Colonic mucosa (tissue), 4 donors: ENCODE measurements around the gene TMEM135. TPM values are rescaled to one million over a fixed set of nuclear protein-coding genes. Genes with fewer than 3 reads are reported as not detected.
A peak's percentile ranks its signal among the peaks of the same experiment; 100 is the strongest.
"Not testable (repeated sequence)": the region's sequence is repeated elsewhere in the genome, so short reads cannot be mapped to it uniquely, and the experiment has no call there.

Experiments used
- DNase-seq: peaks from one replicate; pipeline ENCODE4 v3.0.0-alpha.2; 2020
- H3K27ac ChIP-seq: fragments of 200-600 bp; one replicate; pipeline ENCODE4 v1.8.0; 2021
- H3K27me3 ChIP-seq: fragments of 200-600 bp; one replicate; pipeline ENCODE4 v1.8.0; 2021
- H3K36me3 ChIP-seq: fragments of 200-600 bp; one replicate; pipeline ENCODE4 v1.8.0; 2021
- H3K4me1 ChIP-seq: fragments of 200-600 bp; one replicate; pipeline ENCODE4 v1.8.0; 2021; ENCODE audit warnings: mild to moderate bottlenecking
- H3K4me3 ChIP-seq: fragments of 200-600 bp; one replicate; pipeline ENCODE4 v1.8.0; 2021
- H3K9ac ChIP-seq, 2 donors: one replicate each; pipeline ENCODE4 v1.7.0; 2013; ENCODE audit warnings: control low read depth in 2 of 2, low read depth in 2 of 2, low read length in 2 of 2
- H3K9me3 ChIP-seq: fragments of 200-600 bp; one replicate; pipeline ENCODE4 v1.8.0; 2021
- intact Hi-C: fragments of 100-400 bp; cut with DNase I; formaldehyde crosslinking; loops from one replicate; pipeline ENCODE4 v1.14.1; 2022
- total RNA-seq, 2 donors: library from RNA; stranded (reverse); fragmentation: NEBNext Ultra II Directional in 1 of 2; extraction: Animal tissue kit (Norgen Biotek cat#: 25700) in 1 of 2; gene quantifications; one replicate each; pipeline ENCODE4 v1.2.1, GENCODE V29; 2021
- TF ChIP-seq, protein P1 (sequence below): fragments of 200-600 bp; IDR thresholded peaks from one replicate; pipeline ENCODE4 v1.8.0; 2022; ENCODE audit warnings: antibody characterized with exemption, mild to moderate bottlenecking
- donor health status: healthy.
- donor health status: DM: no; HTN: no; CAD: no.
- donor health status: DM: no; HTN: no; CAD: no.

TMEM135 gene
- 10 to 100 TPM; 28.8 to 41.4 TPM for total RNA-seq

DNA sequence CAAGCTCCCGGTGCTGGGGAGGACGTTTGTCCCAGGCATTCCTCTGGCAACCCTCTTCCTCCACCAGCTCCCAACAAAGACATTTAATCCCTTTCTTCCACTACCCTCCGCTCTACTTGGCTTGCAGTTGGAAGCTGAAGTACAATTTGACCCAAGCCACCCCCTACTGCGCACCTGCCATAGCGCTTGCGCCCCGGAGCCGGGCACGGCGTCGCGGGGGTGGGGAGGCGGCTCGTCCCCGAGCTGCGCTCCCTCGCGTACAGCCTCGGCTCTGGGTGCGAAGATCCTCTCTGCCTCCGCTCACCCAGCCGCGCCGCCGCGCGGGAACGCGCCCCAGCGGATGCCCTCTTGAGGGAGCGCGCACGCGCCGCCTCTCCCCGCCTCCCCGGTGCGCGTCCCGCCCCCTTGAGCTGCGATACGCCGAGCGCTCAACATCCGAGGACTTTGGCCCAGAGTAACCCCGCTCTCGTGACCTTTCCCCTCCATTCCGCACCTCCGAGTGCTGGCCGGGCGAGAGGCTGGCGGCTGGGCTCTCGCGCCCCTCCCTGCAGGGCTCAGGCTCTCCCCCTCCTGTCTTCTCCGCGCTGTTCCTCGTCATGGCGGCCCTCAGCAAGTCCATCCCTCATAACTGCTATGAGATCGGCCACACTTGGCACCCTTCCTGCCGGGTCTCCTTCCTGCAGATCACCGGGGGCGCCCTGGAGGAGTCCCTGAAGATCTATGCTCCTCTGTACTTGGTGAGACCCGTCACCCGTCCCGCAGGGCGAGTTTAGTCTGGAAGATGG, at the start of gene TMEM135:
Gene TMEM135, plus strand, starts transcription at position 485 of the 785 bp plus-strand sequence. Its CDS starts 112 bp downstream, at position 597.
- H3K9ac ChIP-seq, result peak within 1 kb of the TSS; percentile 89 to 95
- no peaks in the 10 kb centered on the region for H3K36me3 ChIP-seq
- no peaks in the 10 kb centered on the region for H3K9me3 ChIP-seq
- peak within 1 kb of the TSS; percentile 92 for H3K27ac ChIP-seq
- TF ChIP-seq, protein P1, sequence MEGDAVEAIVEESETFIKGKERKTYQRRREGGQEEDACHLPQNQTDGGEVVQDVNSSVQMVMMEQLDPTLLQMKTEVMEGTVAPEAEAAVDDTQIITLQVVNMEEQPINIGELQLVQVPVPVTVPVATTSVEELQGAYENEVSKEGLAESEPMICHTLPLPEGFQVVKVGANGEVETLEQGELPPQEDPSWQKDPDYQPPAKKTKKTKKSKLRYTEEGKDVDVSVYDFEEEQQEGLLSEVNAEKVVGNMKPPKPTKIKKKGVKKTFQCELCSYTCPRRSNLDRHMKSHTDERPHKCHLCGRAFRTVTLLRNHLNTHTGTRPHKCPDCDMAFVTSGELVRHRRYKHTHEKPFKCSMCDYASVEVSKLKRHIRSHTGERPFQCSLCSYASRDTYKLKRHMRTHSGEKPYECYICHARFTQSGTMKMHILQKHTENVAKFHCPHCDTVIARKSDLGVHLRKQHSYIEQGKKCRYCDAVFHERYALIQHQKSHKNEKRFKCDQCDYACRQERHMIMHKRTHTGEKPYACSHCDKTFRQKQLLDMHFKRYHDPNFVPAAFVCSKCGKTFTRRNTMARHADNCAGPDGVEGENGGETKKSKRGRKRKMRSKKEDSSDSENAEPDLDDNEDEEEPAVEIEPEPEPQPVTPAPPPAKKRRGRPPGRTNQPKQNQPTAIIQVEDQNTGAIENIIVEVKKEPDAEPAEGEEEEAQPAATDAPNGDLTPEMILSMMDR, result no peak
- H3K27me3 ChIP-seq, result no peaks in the 10 kb centered on the region
- H3K4me1 ChIP-seq, result peaks cover 13% of the 10 kb centered on the region
- intact Hi-C loops, result loop anchor here (10.0 kb wide), 1 partner anchor 83 kb away; the partner anchor contains the start of gene FZD4
- peak; percentile 98 for DNase-seq
- peak within 1 kb of the TSS; percentile 62 for H3K4me3 ChIP-seq

DNA sequence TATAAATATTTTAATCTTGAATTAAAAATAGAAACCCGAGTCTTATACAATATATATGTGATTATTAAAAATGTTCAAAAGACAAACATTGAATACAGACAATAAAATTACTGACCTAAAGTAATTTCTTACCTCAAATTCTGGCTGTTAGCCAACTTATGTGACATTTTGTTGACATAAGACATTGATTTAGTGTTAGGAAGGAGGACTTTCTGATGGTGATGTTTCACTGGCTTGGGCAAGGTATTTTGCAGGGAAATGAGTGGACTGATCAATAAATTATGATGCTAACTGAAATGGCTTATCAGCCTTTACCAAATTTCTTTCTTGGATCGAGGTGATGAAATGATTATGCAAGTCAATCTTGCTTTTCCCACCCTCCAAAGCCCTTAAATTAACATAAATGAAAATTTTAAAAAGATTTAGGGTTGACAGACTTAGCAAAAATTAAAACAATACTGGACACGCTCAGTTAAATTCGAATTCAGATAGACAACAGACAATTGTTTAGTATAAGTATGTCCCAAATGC, 49.3 kb upstream of the TMEM135 start:
- no peak overlapping the region for H3K27ac ChIP-seq
- no peaks in the 10 kb centered on the region for H3K9me3 ChIP-seq
- no peaks in the 10 kb centered on the region for H3K36me3 ChIP-seq
- H3K9ac ChIP-seq, result no peak overlapping the region
- no peaks in the 10 kb centered on the region for H3K4me1 ChIP-seq
- intact Hi-C loops, result no loop called here
- TF ChIP-seq, protein P1, result no peak
- H3K4me3 ChIP-seq, result no peak overlapping the region
- no peaks in the 10 kb centered on the region for H3K27me3 ChIP-seq
- DNase-seq, result no peak

DNA sequence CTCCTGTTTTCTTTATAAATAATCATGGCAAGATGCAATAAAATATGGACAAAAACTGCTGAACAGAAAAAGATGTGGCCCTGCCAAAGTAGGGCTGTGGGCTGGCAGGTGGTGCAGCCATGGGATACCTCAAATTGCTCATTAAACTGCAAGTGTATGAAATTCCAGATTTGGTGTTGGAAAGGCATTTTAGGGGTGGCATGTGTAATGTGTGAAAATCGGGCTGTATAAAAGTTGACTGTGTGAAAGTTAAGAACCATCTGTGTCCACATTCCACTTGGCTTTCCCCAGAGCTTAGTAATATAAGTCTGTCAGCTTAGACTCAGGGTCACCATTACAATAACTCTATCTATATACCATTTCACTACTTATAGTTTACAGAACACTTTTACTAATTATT, 47.7 kb upstream of the TMEM135 start:
- Histone ChIP-seq H3K9ac (no peak overlapping the region), H3K27me3 (no peaks in the 10 kb centered on the region), H3K27ac (no peak overlapping the region), H3K4me1 (no peaks in the 10 kb centered on the region), H3K4me3 (no peak overlapping the region), H3K36me3 (no peaks in the 10 kb centered on the region), H3K9me3 (no peaks in the 10 kb centered on the region)
- DNase-seq, result no peak
- intact Hi-C loops, result no loop called here
- TF ChIP-seq, protein P1, result no peak

DNA sequence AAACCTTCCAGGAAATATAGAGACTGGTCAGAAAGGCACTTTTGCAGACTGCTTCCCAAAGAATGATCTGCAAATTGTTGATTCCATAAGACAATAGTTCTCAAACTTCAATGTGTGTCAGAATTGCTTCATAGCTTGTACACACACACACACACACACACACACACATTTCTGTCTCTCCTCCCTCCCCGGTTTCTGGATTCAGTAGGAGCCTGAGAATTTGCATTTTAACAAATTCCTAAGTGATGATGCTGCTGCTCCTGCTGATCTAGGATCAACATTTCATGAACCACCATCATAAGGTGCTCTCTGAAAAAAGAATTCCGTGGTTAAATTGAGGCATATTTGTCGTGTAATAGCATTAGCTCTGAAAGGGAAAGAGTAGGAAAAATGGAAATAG, 47.2 kb upstream of the TMEM135 start:
- no peaks in the 10 kb centered on the region for H3K9me3 ChIP-seq
- TF ChIP-seq, protein P1, result no peak
- no peaks in the 10 kb centered on the region for H3K27me3 ChIP-seq
- H3K4me1 ChIP-seq, result no peaks in the 10 kb centered on the region
- no peak overlapping the region for H3K9ac ChIP-seq
- H3K36me3 ChIP-seq, result no peaks in the 10 kb centered on the region
- intact Hi-C loops, result no loop called here
- DNase-seq, result no peak
- H3K27ac ChIP-seq, result no peak overlapping the region
- H3K4me3 ChIP-seq, result no peak overlapping the region

DNA sequence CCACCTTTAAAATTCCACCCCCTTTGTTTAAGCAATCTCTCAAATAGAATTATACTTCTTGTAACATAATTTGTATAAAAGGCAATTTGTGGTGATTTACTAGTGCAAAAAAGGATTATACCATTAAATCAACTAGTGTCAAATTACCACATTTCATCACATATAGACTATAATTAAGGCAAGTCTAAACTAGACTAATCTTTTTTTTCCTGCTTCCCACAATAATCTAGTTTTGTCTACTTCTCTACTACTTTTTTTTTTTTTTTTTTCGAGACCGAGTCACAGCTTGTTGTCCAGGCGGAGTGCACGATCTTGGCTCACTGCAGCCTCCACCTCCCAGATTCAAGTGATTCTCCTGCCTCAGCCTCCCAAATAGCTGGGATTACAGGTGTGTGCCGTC, 46.4 kb upstream of the TMEM135 start:
- Histone ChIP-seq H3K9ac (no peak overlapping the region), H3K27me3 (no peaks in the 10 kb centered on the region), H3K4me3 (no peak overlapping the region), H3K9me3 (no peaks in the 10 kb centered on the region), H3K4me1 (no peaks in the 10 kb centered on the region), H3K36me3 (no peaks in the 10 kb centered on the region), H3K27ac (no peak overlapping the region)
- no peak for DNase-seq
- TF ChIP-seq, protein P1, result no peak
- intact Hi-C loops, result no loop called here

DNA sequence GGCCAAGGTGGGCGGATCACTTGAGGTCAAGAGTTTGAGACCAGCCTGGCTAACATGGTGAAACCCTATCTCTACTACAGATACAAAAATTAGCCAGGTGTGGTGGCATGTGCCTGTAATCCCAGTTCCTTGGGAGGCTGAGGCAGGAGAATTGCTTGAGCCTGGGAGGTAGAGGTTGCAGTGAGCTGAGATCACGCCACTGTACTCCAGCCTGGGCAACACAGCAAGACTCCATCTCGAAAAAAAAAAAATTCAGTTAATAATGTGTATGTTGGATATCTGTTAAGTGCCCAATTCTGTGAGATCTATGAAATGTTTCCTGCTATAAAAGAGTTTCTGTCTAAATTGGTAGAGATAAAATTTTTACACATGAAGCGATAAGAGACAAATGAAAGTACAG, 45.4 kb upstream of the TMEM135 start:
- intact Hi-C loops, H3K4me1 ChIP-seq, H3K36me3 ChIP-seq, DNase-seq, H3K27me3 ChIP-seq, H3K4me3 ChIP-seq, H3K27ac ChIP-seq, H3K9me3 ChIP-seq, H3K9ac ChIP-seq: not testable (repeated sequence)
